Urothelium cell line (cell line): ENCODE measurements around the gene TBXA2R.

Source experiments
- DNase-seq: peaks from one replicate; pipeline ENCODE4 v3.0.0; 2011; ENCODE audit warnings: low spot score, mixed read lengths
- FAIRE-seq: peaks from 2 replicates; lab custom pipeline; 2011; peaks lifted over from hg19 to GRCh38; lab: Jason Lieb, UNC

Gene TBXA2R

DNA sequence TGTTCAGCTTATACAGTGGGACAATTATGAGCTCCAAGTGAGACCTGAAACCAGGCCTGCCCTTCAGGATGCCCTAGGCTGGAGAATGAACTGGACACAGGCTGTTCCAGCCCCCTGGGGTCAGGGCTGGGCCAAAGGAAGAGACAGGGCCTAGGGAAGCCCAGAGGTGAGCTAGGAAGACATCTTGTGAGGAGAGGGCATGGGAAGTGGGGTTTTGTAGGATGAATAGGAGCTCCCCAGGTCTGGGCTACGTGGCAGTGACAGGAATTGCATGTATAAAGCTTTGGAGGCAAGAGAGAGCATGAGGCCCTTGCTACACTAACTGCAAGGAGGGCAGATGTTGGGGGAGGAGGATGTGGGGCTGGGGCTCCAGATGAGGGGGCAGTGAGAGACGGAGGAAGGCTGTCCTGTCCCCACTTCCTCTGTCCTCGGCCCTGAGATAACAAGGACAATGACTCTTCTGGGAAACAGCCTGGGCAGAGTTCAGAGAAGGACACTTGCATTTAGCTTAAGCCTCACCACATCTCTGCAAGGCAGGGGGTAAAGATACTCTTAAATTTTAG is 1.5 kb upstream of the TBXA2R start:
- no peak for FAIRE-seq
- DNase-seq = no peak

DNA sequence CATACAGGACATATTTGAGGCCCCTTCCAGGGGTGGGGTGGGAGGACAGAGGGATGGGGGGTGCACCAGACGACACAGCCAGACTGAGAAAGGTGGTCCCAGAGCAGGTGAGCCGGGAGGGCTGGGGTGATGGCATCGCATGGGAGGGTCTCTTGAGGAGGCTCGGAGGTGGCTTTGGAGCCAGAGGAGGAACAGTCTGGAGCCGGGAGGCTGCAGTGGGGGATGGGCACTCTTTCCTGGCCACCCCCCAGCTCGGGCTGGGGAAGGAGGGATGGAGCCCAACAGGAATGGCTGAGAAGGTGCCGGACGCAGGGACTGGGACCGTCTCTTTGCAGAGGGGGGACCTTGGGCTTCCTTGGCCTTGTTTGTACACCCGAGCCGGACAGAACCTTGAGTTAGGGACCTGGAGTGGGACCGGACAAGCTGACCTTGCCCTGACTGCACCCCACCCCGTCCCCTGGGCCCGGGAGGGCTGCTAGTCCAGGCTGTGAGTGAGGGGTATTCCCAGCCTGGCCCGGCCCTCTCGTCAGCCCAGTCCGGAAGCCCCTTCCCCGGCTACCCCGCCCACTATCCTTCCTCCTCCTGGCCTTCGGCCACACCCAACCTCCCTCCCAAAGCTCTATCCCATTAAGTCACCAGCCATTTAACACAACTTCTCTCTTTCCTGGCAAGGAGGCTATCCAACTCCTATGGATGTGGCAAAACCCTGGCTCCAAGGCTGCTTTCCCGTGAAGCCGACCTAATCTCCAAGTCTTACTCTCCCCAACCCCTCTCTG is 816 bp upstream of the TBXA2R start:
- FAIRE-seq (no peak), DNase-seq (peak; percentile 27)

DNA sequence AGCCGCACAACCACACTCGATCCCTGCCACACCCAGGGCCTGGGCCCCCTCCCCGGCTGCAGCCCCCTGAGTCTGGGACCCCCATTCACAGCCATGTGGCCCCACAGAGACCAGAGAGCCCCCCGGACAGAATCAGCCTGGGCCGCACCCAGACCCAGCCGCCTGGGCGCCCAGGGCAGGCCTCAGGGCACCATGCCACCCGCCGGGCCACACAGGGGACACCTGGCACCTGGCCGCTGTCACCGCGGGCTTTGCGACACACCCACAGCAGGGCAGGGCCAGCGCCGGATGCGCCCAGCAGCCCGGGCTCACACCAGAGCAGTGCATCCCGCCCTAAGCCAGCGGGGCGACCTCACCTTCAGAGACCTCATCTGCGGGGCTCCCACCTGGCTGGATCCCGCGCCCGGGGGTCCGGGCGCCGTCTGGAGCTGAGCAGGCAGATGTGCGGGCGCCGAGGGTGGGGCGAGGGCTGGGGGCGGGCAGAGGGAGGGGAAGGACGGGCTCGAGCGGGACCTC is 443 bp downstream of the TBXA2R start:
- FAIRE-seq (no peak), DNase-seq (peak; percentile 38)

DNA sequence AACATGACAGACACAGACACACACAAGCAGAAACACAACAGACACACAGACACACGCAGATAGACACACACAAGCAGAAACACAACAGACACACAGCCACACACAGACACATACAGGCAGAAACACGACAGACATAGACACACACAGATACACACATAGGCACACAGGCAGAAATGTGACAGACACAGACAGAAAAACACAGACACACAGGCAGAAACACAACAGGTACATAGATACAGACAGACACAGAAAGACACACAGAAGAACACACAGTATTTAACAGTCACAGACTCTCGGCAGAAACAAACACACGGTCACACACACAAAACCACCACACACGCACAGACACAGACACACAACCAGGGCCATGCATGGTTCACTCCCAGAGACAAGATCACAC is 905 bp downstream of the TBXA2R start:
- peak; percentile 13 for FAIRE-seq
- DNase-seq = no peak

DNA sequence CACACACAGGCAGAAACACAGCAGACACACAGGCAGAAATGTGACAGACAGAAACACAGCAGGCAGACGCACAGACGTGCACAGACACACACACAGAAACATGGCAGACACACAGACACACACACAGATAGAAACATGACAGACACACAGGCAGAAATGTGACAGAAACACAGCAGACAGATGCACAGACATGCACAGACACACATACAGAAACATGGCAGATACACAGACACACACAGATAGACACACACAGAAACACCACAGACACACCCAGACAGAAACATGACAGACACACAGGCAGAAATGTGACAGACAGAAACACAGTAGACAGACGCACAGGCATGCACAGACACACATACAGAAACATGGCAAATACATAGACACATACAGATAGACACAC is 1.3 kb downstream of the TBXA2R start:
- DNase-seq (no peak), FAIRE-seq (peak; percentile 58)

DNA sequence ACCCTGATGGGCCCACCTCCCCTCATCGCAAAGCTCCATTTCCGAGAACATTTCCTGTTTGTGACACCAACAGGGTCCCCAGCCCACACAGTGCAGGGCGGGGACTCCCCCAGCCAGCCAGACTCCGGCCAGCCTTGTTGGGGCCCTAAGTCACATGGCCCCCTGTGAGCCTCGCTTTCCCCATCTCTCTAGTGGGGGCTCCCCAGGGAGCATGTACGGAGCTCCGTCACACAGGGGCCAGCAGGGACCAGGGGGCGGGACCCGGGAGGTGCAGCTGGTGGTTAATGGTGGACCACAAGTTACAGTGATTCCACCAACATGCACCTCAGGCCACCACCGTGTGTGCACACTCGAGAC is 1.7 kb downstream of the TBXA2R start:
- DNase-seq (no peak), FAIRE-seq (no peak)

DNA sequence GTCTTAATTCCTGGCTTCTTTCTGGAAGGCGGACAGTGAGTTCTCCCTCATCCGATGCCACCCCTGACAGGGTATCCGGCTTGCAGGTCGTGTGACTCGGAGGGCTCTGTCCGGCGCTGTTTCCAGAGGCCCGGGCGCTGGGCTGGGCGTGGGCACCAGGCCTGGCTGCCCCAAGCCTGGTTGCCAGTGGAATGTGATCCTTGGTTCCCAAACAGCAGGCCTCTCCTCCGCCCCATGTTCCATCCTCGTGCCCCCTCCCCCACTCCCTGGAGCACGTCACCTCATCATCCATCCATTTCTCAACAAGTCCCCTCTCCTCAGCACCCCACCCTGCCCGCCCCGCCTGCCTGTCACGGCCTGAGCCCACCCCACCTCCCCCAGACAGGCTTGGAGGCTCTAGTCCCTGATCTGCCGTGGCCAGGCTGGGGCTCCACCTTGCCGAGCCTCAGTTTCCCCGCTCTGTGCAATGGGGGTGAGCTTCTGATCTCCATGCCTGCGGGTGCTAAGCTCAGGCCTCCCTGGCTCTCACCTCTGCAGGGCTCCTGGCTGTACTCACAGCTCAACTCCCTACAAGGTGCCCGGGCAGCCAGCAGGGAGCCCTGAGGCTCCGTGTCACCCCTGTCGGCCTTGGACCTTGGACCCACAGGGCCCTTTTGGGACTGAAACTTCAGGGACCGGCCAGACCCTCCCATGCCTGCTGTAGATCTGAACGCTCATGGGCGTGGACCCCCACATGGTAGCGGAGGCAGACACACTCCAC is 2.3 kb downstream of the TBXA2R start:
- FAIRE-seq (no peak), DNase-seq (no peak)

DNA sequence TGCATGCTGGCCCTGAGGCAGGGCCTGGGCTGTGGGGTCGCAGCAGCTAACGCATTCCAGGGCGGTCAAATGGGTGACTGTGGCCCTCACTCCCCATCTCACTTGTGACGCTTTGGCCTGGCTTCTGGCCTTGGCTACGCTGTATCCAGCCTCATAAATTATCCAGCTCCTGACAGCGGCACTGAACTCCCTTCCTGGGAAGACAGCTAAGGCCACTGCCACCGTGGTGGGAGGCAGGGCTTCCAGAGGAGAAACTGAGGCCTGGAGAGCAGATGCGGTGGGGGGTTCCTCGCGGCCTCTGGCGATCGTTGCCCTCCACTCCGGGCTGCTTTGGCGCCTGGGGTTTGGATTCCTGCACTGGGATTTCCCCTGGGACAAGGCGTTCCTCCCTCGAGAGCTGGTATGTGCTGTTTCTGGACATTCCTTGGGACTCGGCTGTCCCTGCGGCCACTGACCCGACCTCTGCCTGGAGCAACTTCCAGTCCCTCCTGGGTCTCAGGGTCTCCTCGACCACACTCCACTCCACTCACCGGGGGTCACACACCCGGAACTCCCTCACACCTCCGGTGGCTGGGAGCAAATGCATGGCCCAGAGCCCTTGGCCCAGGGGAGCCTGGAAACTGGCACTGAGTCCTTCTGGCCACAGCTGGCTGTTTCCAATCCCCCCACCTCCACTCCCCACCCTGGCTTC is 3.4 kb downstream of the TBXA2R start:
- no peak for FAIRE-seq

DNA sequence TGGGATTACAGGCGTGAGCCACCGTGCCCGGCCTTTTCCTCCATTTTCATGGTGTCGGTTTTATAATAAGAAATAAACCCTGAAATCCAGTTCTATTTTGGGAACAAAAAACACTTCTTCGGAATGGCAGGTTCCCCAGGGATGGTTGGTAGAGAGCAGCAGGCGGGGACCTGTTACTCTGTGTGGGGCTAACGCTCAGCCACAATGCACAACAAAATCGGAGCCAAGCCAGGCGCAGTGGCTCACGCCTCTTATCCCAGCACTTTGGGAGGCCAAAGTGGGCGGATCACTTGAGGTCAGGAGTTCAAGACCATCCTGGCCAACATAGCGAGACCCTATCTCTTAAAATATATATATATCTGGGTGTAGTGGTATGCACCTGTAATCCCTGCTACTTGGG is 5.7 kb downstream of the TBXA2R start:
- DNase-seq = no peak
- FAIRE-seq = no peak

More for the DNA sequence above, 3.4 kb downstream of the TBXA2R start:
- DNase-seq = no peak

DNA sequence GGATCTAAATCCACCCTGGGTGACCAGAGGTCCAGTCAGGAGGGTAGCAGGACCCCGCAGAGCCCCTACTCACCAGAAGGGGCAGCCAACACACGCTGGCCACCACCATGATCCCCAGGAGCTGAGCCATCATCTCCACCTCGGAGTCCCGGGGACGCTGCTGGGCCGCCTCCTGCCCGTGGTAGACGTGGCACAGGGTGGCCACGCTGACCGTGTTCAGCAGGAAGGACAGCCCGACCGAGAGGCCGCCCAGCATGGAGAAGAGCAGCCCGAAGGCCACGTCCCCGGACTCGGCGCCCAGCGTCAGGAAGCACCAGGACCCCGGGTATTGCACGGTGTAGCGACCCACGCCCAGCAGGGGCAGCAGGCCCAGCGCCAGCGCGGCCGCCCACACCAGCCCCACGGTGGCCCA is 6.9 kb downstream of the TBXA2R start:
- FAIRE-seq (no peak), DNase-seq (no peak)

DNA sequence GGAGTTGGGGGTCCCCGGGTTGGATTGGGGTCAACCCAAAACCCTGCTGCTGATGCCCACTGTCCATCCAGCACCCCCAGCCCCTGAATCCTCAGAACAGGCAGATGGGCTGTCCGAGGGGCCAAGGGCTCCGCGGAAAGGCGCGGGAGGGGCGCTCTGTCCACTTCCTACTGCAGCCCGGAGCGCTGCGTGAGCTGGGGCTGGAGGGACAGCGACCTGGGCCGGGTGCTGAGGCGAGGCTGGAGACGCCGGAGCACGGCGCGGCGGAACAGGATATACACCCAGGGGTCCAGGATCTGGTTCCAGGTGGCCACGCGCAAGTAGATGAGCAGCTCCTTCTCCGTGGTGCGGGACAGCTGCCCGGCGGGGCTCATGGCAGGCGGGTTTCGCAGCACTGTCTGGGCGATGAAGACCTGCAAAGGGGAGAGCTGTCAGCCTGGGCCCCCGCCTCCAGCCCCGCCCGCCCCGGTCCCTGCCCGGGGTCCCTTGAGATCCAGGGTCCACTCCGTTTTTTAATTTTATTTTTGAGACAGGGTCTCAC is 11.1 kb downstream of the TBXA2R start:
- FAIRE-seq (no peak), DNase-seq (no peak)

DNA sequence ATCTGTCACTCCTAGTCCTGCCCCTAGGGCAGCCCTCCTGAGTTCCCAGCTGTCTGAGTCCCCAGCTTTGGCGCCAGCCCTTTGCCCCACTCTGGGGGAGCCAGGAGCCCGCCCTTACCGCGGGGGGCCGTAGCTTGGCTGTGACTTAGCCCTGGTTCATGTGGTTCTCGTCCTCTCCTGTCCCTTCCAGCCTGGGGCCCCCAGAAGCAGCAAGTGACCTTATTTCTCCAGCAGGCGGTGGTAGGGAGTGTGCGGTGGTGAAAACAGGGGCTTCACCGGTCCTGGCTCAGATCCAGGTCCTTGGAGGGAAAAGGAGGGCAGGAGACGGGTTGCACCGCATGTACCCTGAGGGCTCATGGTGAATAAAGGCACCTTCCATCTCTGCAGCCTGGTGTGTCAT is 13.5 kb downstream of the TBXA2R start:
- FAIRE-seq = no peak

DNA sequence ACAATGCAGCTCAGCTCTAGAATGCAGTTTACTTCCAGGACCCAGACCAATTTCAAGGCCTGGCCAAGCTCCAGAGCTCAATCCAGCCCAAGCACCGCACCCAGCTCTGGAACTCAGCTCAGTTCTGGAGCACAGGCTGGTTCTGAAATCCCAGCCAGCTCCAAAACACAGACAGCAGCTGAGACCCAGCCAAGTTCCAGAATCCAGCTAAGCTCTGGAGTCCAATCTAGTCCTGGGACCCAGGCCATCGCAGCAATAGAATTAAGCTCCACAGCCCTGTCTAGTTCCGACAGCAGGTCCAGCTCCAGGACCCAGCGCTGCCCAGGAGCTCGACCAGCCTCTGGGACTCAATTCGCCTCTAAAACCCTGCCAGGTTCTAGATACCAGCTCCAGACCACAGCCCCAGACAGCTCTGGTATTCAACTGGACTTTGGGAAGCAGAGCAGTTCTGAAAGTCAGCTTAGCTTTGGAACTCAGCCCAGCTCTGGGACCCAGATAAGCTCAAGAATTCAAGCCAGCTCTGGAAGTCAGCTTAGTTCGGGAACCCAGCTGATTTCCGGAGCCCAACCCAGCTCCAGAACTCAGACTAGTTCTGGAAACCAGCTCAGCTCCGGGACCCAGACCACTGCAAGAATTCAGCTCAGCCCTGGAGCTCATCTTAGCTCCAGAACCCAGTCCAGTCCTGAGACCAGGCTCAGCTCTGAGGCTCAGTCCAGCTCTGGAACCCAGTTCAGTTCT is 14.6 kb downstream of the TBXA2R start:
- DNase-seq (no peak), FAIRE-seq (no peak)

More for the DNA sequence above, 13.5 kb downstream of the TBXA2R start:
- no peak for DNase-seq

DNA sequence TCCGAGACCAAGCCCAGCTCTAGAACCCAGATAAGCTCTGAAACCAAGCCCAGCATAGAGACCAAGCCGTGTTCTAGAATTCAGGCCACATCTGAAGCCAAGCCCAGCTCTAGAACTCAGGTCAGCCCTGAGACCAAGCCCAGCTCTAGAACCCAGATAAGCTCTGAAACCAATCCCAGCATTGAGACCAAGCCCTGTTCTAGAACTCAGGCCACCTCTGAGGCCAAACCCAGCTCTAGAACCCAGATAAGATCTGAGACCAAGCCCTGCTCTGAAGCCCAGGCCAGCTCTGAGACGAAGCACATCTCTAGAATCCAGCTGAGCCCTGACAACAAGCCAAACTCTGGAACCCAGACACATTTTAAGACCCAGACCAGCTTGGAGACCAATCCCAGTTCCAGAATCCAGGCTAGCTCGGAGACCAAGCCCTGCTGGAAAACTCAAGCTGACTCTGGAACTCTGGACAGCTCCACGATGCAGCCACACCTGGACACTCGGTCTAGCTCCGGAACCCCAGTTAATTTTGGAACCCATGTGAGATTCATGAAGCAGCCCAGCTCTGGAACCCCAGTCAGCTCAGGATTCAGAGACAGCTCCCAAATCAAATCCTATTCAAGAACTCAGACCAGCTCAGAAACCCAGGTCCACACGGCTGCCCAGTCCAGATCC is 15.6 kb downstream of the TBXA2R start:
- FAIRE-seq = no peak
- DNase-seq = no peak

DNA sequence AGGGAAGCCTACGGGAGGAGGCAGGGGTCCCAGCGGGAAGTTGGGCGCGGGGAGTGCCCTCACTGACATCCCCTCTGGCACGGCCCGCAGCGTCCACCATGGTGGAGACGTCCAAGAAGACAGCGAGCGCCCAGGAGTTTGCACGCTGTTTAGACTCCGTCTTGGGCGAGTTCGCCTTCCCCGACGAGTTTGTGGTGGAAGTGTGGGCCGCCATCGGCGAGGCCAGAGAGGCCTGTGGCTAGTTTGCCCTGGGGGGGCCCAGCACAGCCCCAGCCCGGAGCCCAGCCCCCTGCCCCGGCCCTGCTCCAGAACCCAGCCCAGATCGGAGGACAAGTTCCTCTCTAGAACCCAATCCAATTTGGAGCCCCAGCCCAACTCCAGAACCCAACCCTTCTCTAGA is 16.7 kb downstream of the TBXA2R start:
- no peak for FAIRE-seq

DNA sequence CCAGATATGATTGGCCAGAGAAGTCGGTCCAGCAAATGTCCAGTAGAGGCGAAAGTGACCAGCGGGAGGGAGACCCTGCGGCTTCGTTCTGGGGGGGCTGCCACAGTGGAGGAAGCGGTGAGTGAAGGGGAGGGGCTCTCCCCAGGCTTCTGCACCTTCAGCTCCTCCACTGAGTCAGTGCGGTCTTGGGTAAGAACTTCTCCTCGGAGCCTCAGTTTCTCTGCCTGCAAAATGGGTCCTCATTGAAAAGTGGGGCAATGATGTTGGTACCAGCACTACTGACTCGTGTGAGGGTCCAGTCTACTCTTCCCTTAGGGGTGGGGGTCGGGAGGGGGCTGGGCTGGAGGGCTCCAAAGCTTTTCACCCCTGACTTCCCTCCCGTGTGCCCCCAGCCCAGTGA is 17.2 kb downstream of the TBXA2R start:
- DNase-seq (no peak), FAIRE-seq (no peak)

More for the DNA sequence above, 16.7 kb downstream of the TBXA2R start:
- no peak for DNase-seq

DNA sequence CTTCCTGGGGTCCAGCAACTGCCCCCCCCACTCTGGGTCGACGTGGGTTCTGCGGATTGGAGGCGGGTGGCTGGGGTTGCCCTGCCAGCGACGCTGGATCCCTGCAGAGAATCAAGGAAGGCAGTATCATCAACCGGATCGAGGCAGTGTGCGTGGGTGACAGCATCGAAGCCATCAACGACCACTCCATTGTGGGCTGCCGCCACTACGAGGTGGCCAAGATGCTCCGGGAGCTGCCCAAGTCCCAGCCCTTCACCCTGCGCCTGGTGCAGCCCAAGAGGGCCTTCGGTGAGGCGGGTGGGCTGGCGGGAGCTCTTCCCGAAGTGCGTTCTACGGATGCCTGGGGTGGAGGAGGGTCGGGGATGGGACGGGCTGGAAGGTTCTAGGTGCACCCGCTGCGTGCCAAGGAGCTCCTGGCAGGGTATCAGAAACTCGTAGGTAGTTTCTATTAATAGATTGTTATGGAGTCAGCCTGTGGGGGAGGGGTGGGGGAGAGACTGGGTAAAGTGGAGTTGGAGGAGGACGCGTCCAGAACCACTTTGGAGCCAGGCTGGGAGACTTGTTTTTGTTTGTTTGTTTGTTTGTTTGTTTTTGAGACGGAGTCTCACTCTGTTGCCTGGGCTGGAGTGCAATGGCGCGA is 19.8 kb downstream of the TBXA2R start:
- FAIRE-seq (no peak), DNase-seq (no peak)

DNA sequence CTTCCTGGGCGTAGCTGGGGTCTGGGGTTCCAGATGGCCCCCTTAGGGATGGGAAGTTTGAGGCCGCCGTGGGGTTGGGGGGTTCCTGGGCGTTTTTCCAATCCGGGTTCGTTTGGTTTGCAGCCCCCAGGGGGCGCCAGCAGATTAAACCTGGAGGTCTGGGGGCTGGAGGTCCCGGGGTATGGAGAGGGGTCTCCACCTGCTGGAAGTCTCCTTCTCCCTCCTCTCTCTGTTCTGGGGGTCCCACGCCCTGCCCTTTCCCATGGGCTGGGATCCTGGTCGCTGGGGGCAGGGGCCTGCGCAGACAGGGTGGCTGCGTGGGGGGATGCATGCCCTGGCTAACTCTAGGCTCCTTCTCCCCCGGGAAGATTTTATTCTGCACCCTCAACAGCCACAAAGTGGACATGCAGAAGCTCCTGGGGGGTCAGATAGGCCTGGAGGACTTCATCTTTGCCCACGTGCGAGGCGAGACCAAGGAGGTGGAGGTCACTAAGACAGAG is 20.5 kb downstream of the TBXA2R start:
- FAIRE-seq = no peak
- no peak for DNase-seq
